Mononuclear cell (primary cell): ENCODE results near the gene AUTS2. TPM values are rescaled to one million over a fixed set of nuclear protein-coding genes. Genes with fewer than 3 reads are reported as not detected.

Experiments used
- H3K27me3 ChIP-seq: 2 replicates; pipeline ENCODE4 v1.6.0; 2011; ENCODE audit warnings: low read length, control low read depth; ENCODE audit not compliant: insufficient read depth
- H3K4me1 ChIP-seq: 2 replicates; pipeline ENCODE4 v1.5.1; 2011; ENCODE audit warnings: mild to moderate bottlenecking, low read length, control low read depth; ENCODE audit not compliant: insufficient read depth
- H3K4me3 ChIP-seq: 2 replicates; pipeline ENCODE4 v1.5.1; 2011; ENCODE audit warnings: mild to moderate bottlenecking, low read length, moderate library complexity
- H3K9me3 ChIP-seq: 2 replicates; pipeline ENCODE4 v1.5.1; 2011; ENCODE audit warnings: low read depth, mild to moderate bottlenecking, control low read depth, low read length
- total RNA-seq: library from RNA; depleted of rRNA; stranded (reverse); fragments of >200 nt; gene quantifications from one replicate; pipeline ENCODE4 v1.2.3, GENCODE V29; 2012

Gene AUTS2
- total RNA-seq, 1 donor, result 16.5 TPM

DNA sequence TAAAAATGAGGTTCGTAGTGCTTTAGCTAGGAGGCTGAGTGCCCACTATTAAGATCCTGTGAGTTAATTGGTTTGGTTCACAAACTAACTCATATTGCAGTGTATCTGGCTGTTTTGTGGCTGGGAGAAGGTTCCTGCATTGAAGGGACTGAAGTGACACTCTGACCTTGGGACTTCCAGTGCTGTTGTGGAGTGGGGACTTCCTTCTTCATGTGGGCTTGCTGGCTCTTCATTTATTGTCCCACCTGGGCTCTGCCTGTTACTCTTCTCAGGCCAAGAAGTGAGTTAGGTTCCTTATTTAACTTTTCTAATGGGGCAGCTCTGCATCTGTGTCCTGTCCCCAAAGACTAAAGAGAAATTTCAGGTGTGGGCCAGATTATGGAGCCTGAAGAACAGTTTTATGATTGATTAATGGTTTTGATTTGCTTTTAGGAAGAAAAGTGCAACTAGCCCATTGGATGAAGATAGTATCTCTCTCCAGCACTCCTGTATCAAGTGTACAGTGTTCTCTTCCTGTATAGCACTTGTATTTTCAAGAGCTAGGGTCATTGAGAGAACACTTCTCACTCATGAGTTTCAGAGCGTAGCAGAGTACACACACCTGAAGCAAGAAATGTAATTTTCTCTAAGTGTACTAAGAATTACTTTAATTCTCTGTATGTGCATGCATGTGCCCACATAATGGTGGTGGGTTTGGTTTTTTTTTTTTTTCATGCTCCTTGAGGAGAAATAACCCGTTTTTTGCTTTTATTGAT lies 54.8 kb downstream of the AUTS2 start:
- no peak overlapping the region for H3K4me3 ChIP-seq
- H3K27me3 ChIP-seq, result no peaks in the 10 kb centered on the region
- no peaks in the 10 kb centered on the region for H3K9me3 ChIP-seq
- peaks cover 14% of the 10 kb centered on the region for H3K4me1 ChIP-seq

- peaks cover 14% of the 10 kb centered on the region for H3K4me1 ChIP-seq
- H3K4me3 ChIP-seq, result no peak overlapping the region
- H3K27me3 ChIP-seq, result no peaks in the 10 kb centered on the region
- H3K9me3 ChIP-seq, result no peaks in the 10 kb centered on the region
Measured at GRCh38 chr7:69653806-69654205, 55.5 kb downstream of the AUTS2 start.

DNA sequence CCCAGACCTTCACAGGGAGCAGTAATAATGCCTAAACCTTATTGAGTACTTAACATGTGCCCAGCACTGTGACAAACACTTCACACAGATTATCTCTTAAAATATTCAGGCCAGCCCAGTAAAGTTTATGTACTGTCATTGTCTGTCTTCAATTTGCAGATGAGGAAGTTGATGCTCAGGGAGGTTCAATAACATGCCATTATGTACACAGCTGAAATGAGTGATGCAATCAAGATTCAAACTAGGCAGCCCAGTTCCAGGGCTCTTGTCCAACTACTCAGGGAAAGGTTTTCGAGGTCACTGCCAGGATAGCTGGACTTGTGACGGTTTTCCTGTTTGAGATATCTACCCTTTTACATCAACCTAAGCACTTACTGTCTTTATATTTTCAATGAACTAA lies 56.1 kb downstream of the AUTS2 start:
- Histone ChIP-seq H3K9me3 (no peaks in the 10 kb centered on the region), H3K4me3 (no peak overlapping the region), H3K4me1 (peaks cover 14% of the 10 kb centered on the region), H3K27me3 (no peaks in the 10 kb centered on the region)

DNA sequence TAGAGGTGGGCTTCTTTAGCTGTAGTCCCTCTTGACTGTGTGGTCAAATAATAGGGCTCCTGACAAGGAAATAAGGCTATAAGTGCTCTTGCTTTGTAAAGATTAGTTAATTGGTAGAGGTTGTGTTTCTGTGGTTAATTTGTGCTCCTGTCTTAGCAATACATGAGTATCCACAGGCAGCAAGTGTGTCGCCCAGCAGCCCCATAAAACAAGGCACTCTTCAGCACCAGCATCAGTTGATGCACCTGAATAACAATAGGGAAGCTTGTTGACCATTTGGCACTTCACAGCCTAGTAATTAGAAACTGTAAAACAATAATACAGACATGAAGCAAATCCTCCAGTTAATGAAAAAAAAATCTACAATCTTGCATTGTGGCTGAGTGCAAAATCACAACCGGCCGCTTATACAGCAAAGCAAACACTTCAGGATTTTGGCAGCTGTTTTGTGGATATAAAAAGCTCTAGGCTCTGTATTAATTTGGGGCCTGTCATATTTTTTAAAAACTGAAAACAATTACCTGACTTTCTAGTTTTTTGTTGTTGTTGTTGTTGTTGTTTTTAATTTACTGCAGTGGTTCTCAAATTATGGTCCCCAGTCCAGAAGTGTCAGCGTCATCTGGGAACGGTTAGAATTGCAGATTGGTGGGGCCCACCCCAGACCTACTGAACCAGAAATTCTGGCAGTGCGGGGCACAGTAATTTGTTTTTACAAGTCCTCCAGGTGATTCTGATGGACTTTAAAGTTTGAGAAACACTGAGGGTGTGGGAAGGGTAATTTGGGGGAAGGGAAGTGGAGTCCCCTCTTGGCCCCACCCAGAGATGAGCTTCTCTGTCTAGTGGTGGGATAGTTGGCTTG lies 56.8 kb downstream of the AUTS2 start:
- H3K9me3 ChIP-seq, result no peaks in the 10 kb centered on the region
- no peaks in the 10 kb centered on the region for H3K27me3 ChIP-seq
- H3K4me1 ChIP-seq, result peaks cover 14% of the 10 kb centered on the region
- H3K4me3 ChIP-seq, result no peak overlapping the region

GRCh38 chr7:69656077-69656476 lies 57.8 kb downstream of the AUTS2 start:
- Histone ChIP-seq H3K4me3 (no peak overlapping the region), H3K4me1 (peaks cover 14% of the 10 kb centered on the region), H3K27me3 (no peaks in the 10 kb centered on the region), H3K9me3 (no peaks in the 10 kb centered on the region)

- Histone ChIP-seq H3K4me1 (peaks cover 14% of the 10 kb centered on the region), H3K9me3 (no peaks in the 10 kb centered on the region), H3K4me3 (no peak overlapping the region), H3K27me3 (no peaks in the 10 kb centered on the region)
Measured at GRCh38 chr7:69656890-69657289, 58.6 kb downstream of the AUTS2 start.

GRCh38 chr7:69657331-69657730 lies 59.1 kb downstream of the AUTS2 start:
- H3K27me3 ChIP-seq, result no peaks in the 10 kb centered on the region
- no peak overlapping the region for H3K4me3 ChIP-seq
- H3K9me3 ChIP-seq, result no peaks in the 10 kb centered on the region
- H3K4me1 ChIP-seq, result peaks cover 14% of the 10 kb centered on the region

DNA sequence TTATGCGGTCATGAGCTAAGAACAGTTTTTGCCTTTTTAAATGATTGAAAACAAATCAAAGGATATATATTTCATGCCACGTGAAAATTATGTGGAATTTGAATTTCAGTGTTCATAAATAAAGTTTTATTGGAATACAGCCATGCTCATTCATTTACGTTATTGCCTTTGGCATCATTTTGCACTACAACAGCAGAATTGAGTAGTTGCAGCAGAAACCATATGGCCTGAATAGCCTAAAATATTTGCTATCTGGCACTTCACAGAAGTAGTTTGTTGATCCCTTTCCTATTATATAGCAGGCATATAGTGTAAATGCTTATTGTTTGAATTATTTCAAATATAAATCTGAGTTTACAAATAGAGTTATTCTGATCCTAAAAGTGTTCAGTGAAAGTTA lies 59.7 kb downstream of the AUTS2 start:
- H3K27me3 ChIP-seq, result no peaks in the 10 kb centered on the region
- peaks cover 14% of the 10 kb centered on the region for H3K4me1 ChIP-seq
- H3K4me3 ChIP-seq, result no peak overlapping the region
- H3K9me3 ChIP-seq, result no peaks in the 10 kb centered on the region

DNA sequence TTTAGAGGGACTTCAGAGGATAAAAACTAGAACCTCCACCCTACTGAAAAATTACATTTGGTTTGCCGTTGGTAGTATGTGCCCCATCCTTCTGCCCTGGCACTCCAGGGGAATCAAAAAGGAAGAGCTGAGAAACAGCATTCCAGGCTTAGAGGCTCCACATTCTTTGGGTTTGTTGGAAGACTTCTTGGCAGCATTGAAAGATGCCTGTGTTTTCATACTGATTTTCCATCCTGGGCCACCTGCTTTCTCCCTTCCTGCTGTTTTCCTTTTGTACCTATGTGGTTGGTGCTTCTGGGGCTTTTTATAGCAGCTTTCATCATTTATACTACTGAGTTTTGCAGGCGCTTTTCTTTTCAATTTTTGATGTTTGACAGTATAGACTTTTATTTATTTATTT lies 61.7 kb downstream of the AUTS2 start:
- peaks cover 2% of the 10 kb centered on the region for H3K4me1 ChIP-seq
- H3K9me3 ChIP-seq, result no peaks in the 10 kb centered on the region

DNA sequence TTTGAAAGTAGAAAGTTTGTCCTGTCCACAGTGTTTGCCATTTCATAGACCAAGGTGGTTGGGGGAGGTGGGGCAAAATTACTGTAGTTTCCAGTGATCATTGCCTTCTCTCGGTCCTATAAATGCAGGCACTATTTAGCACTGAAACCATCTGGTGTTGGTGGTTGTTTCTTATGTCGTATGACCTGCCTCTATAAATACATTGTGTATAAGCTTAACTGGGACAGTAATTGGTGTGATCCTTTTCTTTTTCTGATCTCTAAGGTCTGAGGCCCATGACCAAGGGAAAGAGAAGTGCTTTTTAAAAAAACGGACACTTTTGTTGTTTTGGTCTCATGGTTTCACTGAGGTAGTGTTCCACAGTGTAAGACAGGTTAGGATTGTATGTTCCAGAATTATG lies 63.1 kb downstream of the AUTS2 start:
- no peaks in the 10 kb centered on the region for H3K9me3 ChIP-seq
- H3K4me1 ChIP-seq, result peaks cover 3% of the 10 kb centered on the region
- H3K4me3 ChIP-seq, result no peak overlapping the region
- no peaks in the 10 kb centered on the region for H3K27me3 ChIP-seq

More for the DNA sequence above, 61.7 kb downstream of the AUTS2 start:
- H3K4me3 ChIP-seq, result no peak overlapping the region
- H3K27me3 ChIP-seq, result no peaks in the 10 kb centered on the region

- Histone ChIP-seq H3K4me1 (peaks cover 3% of the 10 kb centered on the region), H3K4me3 (no peak overlapping the region), H3K27me3 (no peaks in the 10 kb centered on the region), H3K9me3 (no peaks in the 10 kb centered on the region)
Measured at GRCh38 chr7:69663911-69664832, 65.9 kb downstream of the AUTS2 start.

DNA sequence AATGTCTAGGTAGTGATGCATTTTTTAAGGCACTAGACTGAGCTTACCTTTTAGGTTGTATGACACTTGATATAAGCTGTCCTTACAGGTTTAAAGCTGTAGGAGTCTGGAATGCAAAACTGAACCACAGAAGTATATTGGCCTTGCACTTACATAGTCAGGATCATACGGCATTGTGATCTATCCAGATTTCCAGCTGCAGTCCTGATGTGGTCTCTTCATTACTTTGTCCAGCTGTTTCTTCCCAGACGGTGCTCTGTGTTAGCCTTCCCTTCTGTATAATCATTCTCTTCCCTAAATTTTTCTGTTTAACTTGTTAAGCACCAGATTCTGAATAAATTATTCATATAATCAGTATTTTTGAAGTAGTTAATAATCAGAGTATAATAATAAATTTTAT lies 67.1 kb downstream of the AUTS2 start:
- no peak overlapping the region for H3K4me3 ChIP-seq
- H3K9me3 ChIP-seq, result no peaks in the 10 kb centered on the region
- no peaks in the 10 kb centered on the region for H3K27me3 ChIP-seq
- H3K4me1 ChIP-seq, result peaks cover 3% of the 10 kb centered on the region

GRCh38 chr7:69668339-69668870 lies 70.1 kb downstream of the AUTS2 start:
- Histone ChIP-seq H3K4me3 (no peak overlapping the region), H3K4me1 (peaks cover 9% of the 10 kb centered on the region)

DNA sequence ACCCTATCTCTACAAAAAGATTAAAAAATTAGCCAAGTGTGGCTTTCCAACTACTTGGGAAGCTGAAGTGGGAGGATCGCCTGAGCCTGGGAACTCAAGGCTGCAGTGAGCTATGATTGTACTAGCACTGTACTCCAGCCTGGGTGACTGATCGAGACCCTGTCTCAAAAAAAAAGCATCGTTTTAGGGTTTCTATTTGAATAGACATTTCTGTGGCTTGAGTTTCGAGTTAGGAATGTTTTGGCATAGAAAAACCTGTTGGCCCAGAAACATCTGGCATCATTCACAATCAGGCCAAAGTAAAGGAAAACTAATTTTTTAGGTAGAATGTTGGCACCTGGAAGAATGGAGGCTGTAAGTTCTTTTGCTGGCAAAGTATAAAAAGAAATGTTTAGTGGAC lies 72.4 kb downstream of the AUTS2 start:
- Histone ChIP-seq H3K4me3 (no peak overlapping the region), H3K4me1 (peaks cover 6% of the 10 kb centered on the region), H3K27me3 (no peaks in the 10 kb centered on the region), H3K9me3 (no peaks in the 10 kb centered on the region)

More at GRCh38 chr7:69668339-69668870, 70.1 kb downstream of the AUTS2 start:
- H3K27me3 ChIP-seq, result no peaks in the 10 kb centered on the region
- H3K9me3 ChIP-seq, result no peaks in the 10 kb centered on the region
